Measurements from ENCODE around the gene MAML2. TPM values are rescaled to one million over a fixed set of nuclear protein-coding genes. Genes with fewer than 3 reads are reported as not detected.

Gene MAML2
- total RNA-seq, 1 donor from 2014 or later = 4.5 TPM

GRCh38 chr11:95931916-95932315 lies 411.1 kb downstream of the MAML2 start:
- ATAC-seq = no peak

- no peak for ATAC-seq
Observed at GRCh38 chr11:95930948-95931347, 412.0 kb downstream of the MAML2 start.

GRCh38 chr11:95926726-95927125 lies 416.3 kb downstream of the MAML2 start:
- ATAC-seq = no peak

Other genes with a start within 250 kb of the MAML2 start
- gene CCDC82, start 46.7 kb upstream of the MAML2 start, total RNA-seq = 5.3 TPM
- 4.1 TPM for gene JRKL, start 46.8 kb upstream of the MAML2 start, total RNA-seq

Data from esophagus mucosa (tissue), 1 donor.